Measurements from ENCODE around the gene SLC17A2. TPM values are rescaled to one million over a fixed set of nuclear protein-coding genes. Genes with fewer than 3 reads are reported as not detected.

SLC17A2 gene
- total and polyA plus RNA-seq, 2 of the 4 experiments (the other 2 are of a cell fraction) = not detected

- in situ Hi-C loops (cut with MboI; ENCODE audit: low sequenced_read_pairs) = no loop called here
- Histone ChIP-seq H2BK15ac (ENCODE audit: low read depth, low read length) (no peak overlapping the region), H4K8ac (ENCODE audit: low read depth in 2 of 2, low read length in 2 of 2) (no peak overlapping the region), H4K20me1 (ENCODE audit: insufficient read depth, low read length) (no peaks in the 10 kb centered on the region), H3K4me1 (ENCODE audit: control insufficient read depth, insufficient read depth, low read length) (no peaks in the 10 kb centered on the region), H2AK9ac (replicated peaks; ENCODE audit: low read depth, low read length, poor library complexity) (no peak overlapping the region), H3K9ac (ENCODE audit: low read depth, low read length) (no peak overlapping the region), H3K9me1 (ENCODE audit: insufficient read depth, low read length) (no peaks in the 10 kb centered on the region), H4K5ac (ENCODE audit: low read depth, low read length) (no peak overlapping the region), H3K4ac (ENCODE audit: low read depth, low read length) (no peak overlapping the region), H3K18ac (ENCODE audit: low read depth, low read length) (no peak overlapping the region), H3K4me3 (ENCODE audit: insufficient read depth, low read depth, low read length) (no peak overlapping the region), H3K56ac (ENCODE audit: extremely low read depth, insufficient read depth, low read length) (no peak overlapping the region), H2AK5ac (ENCODE audit: low read depth, low read length) (no peak overlapping the region), H3K27ac (ENCODE audit: insufficient read depth, low read length) (no peak overlapping the region), H3K79me1 (ENCODE audit: low read depth in 1 of 2, low read length in 2 of 2) (no peaks in the 10 kb centered on the region), H3K23ac (ENCODE audit: low read depth, low read length) (no peak overlapping the region), H3K4me2 (ENCODE audit: low read depth, low read length) (no peak overlapping the region), H3K14ac (replicated peaks; ENCODE audit: low read depth, low read length) (no peak overlapping the region), H3K36me3 (ENCODE audit: control insufficient read depth, insufficient read depth, low read length) (no peaks in the 10 kb centered on the region), H2BK20ac (ENCODE audit: low read depth, low read length) (no peak overlapping the region), H3K27me3 (ENCODE audit: control insufficient read depth, insufficient read depth, low read length) (no peaks in the 10 kb centered on the region), H2AFZ (replicated peaks; ENCODE audit: low read length, poor library complexity) (no peak overlapping the region), H3K9me3 (ENCODE audit: control insufficient read depth, insufficient read depth, low read length) (no peaks in the 10 kb centered on the region), H4K91ac (ENCODE audit: insufficient read depth, low read depth, low read length) (no peak overlapping the region), H2BK5ac (ENCODE audit: low read depth, low read length, poor library complexity, severe bottlenecking) (no peak overlapping the region), H2BK120ac (ENCODE audit: low read depth, low read length) (no peak overlapping the region)
- intact Hi-C loops (cut with micrococcal nuclease) = no loop called here
- no TSS peak for BruUV-seq (replicated peaks)
- CTCF ChIA-PET = no interaction called here
- ATAC-seq (ENCODE audit: low read depth) (no peak), DNase-seq (no peak)
- POLR2A ChIA-PET (ENCODE audit: unreplicated experiment) = no interaction called here
- dilution Hi-C loops (cut with HindIII; ENCODE audit: low sequenced_read_pairs, unreplicated experiment) = no loop called here
- TF ChIP-seq POLR2A (IDR thresholded peaks at IDR 0.05; ENCODE audit: low read depth, low read length) = no peak
- TF ChIP-seq ELK1 (IDR thresholded peaks at IDR 0.05; ENCODE audit: borderline replicate concordance, low read depth, low read length) = no peak
- no peak for TF ChIP-seq SMC3 (IDR thresholded peaks at IDR 0.05; ENCODE audit: low read depth, low read length)
- TF ChIP-seq FOS (IDR thresholded peaks at IDR 0.05; ENCODE audit: low read depth, low read length) = no peak
- no peak for TF ChIP-seq RAD21 (IDR thresholded peaks at IDR 0.05; ENCODE audit: low read length)
- no peak for TF ChIP-seq RCOR1 (IDR thresholded peaks at IDR 0.05; ENCODE audit: insufficient replicate concordance, low read length)
- no peak for TF ChIP-seq BHLHE40 (IDR thresholded peaks at IDR 0.05; ENCODE audit: low read depth, low read length)
- no peak for TF ChIP-seq MXI1 (IDR thresholded peaks at IDR 0.05; ENCODE audit: borderline replicate concordance, low read depth, low read length)
- TF ChIP-seq MAZ (IDR thresholded peaks at IDR 0.05; ENCODE audit: borderline replicate concordance, low read depth, low read length) = no peak
- no peak for TF ChIP-seq CEBPB (IDR thresholded peaks at IDR 0.05; ENCODE audit: low read depth, low read length)
- TF ChIP-seq NFE2L2 (IDR thresholded peaks at IDR 0.05; ENCODE audit: low read depth, low read length) = no peak
- no peak for TF ChIP-seq CHD1 (IDR thresholded peaks at IDR 0.05; ENCODE audit: low read depth, low read length)
- no peak for TF ChIP-seq CTCF (conservative IDR thresholded peaks at IDR 0.05; ENCODE audit: low read depth, low read length)
- no peak for TF ChIP-seq RFX5 (IDR thresholded peaks at IDR 0.05; ENCODE audit: low read depth, low read length)
- TF ChIP-seq, protein P1, sequence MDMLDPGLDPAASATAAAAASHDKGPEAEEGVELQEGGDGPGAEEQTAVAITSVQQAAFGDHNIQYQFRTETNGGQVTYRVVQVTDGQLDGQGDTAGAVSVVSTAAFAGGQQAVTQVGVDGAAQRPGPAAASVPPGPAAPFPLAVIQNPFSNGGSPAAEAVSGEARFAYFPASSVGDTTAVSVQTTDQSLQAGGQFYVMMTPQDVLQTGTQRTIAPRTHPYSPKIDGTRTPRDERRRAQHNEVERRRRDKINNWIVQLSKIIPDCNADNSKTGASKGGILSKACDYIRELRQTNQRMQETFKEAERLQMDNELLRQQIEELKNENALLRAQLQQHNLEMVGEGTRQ (IDR thresholded peaks at IDR 0.05; ENCODE audit: low read depth, low read length) = no peak
- TF ChIP-seq MAFK (IDR thresholded peaks at IDR 0.05; ENCODE audit: low read depth, low read length) = no peak
- no CpG with 5 or more reads among the region's 2 CpGs for WGBS, 2 experiments (ENCODE audit: extremely low coverage in 2 of 2, insufficient read length in 1 of 2)
Observed at GRCh38 chr6:25863360-25863759, 67.1 kb downstream of the SLC17A2 start.

Measured in IMR-90 (cell line).